C4-2B (cell line): Measurements from ENCODE around the gene COL6A1.
"Not testable (repeated sequence)": the region's sequence is repeated elsewhere in the genome, so short reads cannot be mapped to it uniquely, and the experiment has no call there.

Source experiments
- H3K27ac ChIP-seq: fragments of 450-650 bp; 2 replicates; pipeline ENCODE4 v1.5.1; 2017
- CTCF ChIP-seq: fragments of 450-650 bp; conservative IDR thresholded peaks from 2 replicates; pipeline ENCODE4 v1.5.1; 2017; ENCODE audit warnings: mild to moderate bottlenecking
- ZFX ChIP-seq: fragments of 450-650 bp; IDR thresholded peaks from 2 replicates; pipeline ENCODE4 v1.6.1; 2017

Gene COL6A1

GRCh38 chr21:45954261-45954660 lies 27.3 kb upstream of the COL6A1 start:
- TF ChIP-seq CTCF (no peak), ZFX (no peak)
- H3K27ac ChIP-seq = no peak overlapping the region

GRCh38 chr21:45954921-45955320 lies 26.6 kb upstream of the COL6A1 start:
- H3K27ac ChIP-seq = no peak overlapping the region
- TF ChIP-seq ZFX (no peak), CTCF (no peak)

GRCh38 chr21:45957551-45957950 lies 24.0 kb upstream of the COL6A1 start:
- TF ChIP-seq CTCF (no peak), ZFX (no peak)
- H3K27ac ChIP-seq = no peak overlapping the region

GRCh38 chr21:45957981-45958600 lies 23.5 kb upstream of the COL6A1 start:
- H3K27ac ChIP-seq = no peak overlapping the region
- TF ChIP-seq ZFX (no peak), CTCF (no peak)

- TF ChIP-seq CTCF (no peak), ZFX (no peak)
- no peak overlapping the region for H3K27ac ChIP-seq
Observed at GRCh38 chr21:45959182-45959581, 22.4 kb upstream of the COL6A1 start.

GRCh38 chr21:45959779-45960390 lies 21.7 kb upstream of the COL6A1 start:
- TF ChIP-seq ZFX = no peak
- TF ChIP-seq CTCF = no peak
- no peak overlapping the region for H3K27ac ChIP-seq

GRCh38 chr21:45961408-45961807 lies 20.2 kb upstream of the COL6A1 start:
- not testable (repeated sequence) for H3K27ac ChIP-seq
